GM12878 (cell line): ENCODE results near the gene CHP1. TPM values are rescaled to one million over a fixed set of nuclear protein-coding genes. Genes with fewer than 3 reads are reported as not detected.

ENCODE experiments used
- CHD1 ChIP-seq: IDR thresholded peaks from 2 replicates; pipeline ENCODE4 v1.6.1; 2012; ENCODE audit warnings: low read depth, low read length, improper control_type of control experiment
- EED ChIP-seq: sonication (generic); IDR thresholded peaks from 2 replicates; pipeline ENCODE4 v1.6.1; 2016; ENCODE audit warnings: antibody characterized with exemption, low read depth
- EP300 ChIP-seq, 2 experiments: fragments of 150-350 bp in 1 of 2; IDR thresholded peaks; 2 replicates each; pipeline ENCODE4 v1.6.1; 2011 to 2012; ENCODE audit warnings: low read depth in 2 of 2, low read length in 2 of 2, borderline replicate concordance in 1 of 2, improper control_type of control experiment in 1 of 2, inconsistent platforms in 1 of 2; ENCODE audit not compliant: control insufficient read depth in 1 of 2
- HDAC2 ChIP-seq: fragments of 200-600 bp; sonication (generic); IDR thresholded peaks from 2 replicates; pipeline ENCODE4 v1.6.1; 2017
- KAT2A ChIP-seq: conservative IDR thresholded peaks from 2 replicates; pipeline ENCODE4 v1.6.1; 2011; ENCODE audit warnings: low read depth, low read length; ENCODE audit not compliant: control insufficient read depth
- MTA2 ChIP-seq: fragments of 450-650 bp; IDR thresholded peaks from 2 replicates; pipeline ENCODE4 v1.6.1; 2016; ENCODE audit warnings: low read depth, mild to moderate bottlenecking, moderate library complexity
- PAX8 ChIP-seq: fragments of 450-650 bp; IDR thresholded peaks from 2 replicates; pipeline ENCODE4 v1.6.1; 2017; ENCODE audit warnings: mild to moderate bottlenecking, moderate library complexity
- POLR2AphosphoS5 ChIP-seq: IDR thresholded peaks from 2 replicates; pipeline ENCODE4 v1.6.1; 2011; ENCODE audit warnings: mild to moderate bottlenecking, low read length, inconsistent platforms
- RBBP5 ChIP-seq: fragments of 200-600 bp; sonication (generic); conservative IDR thresholded peaks from 2 replicates; pipeline ENCODE4 v1.6.1; 2016
- RELA ChIP-seq: fragments of 450-650 bp; IDR thresholded peaks from 2 replicates; pipeline ENCODE4 v1.8.0; 2014; ENCODE audit warnings: borderline replicate concordance; ENCODE audit not compliant: partially characterized antibody
- RUNX3 ChIP-seq: IDR thresholded peaks from 2 replicates; pipeline ENCODE4 v1.6.1; 2012; ENCODE audit warnings: low read length, inconsistent platforms
- SMAD5 ChIP-seq: IDR thresholded peaks from 2 replicates; pipeline ENCODE4 v1.6.1; 2016; ENCODE audit warnings: antibody characterized with exemption, low read depth
- SREBF1 ChIP-seq: IDR thresholded peaks from 2 replicates; pipeline ENCODE4 v1.6.1; 2012; ENCODE audit warnings: mild to moderate bottlenecking, low read length
- STAT1 ChIP-seq: fragments of 450-650 bp; conservative IDR thresholded peaks from 2 replicates; pipeline ENCODE4 v1.6.1; 2014; ENCODE audit warnings: antibody characterized with exemption, mild to moderate bottlenecking
- ZZZ3 ChIP-seq: IDR thresholded peaks from 2 replicates; pipeline ENCODE4 v1.6.1; 2011; ENCODE audit warnings: low read depth; ENCODE audit not compliant: control insufficient read depth, insufficient read length
- polyA plus RNA-seq, 11 experiments: library from polyadenylated mRNA; depleted of rRNA in 4 of 11; unstranded in 6 of 11; stranded (reverse) in 5 of 11; fragments of >200 nt; fragmentation: Nextera tagmentation in 4 of 11; fragmentation: Illumina TruSeq in 1 of 11; extraction: Ambion mirVana in 4 of 11; extraction: Trizol in 1 of 11; gene quantifications; 1 replicate in 1 of 11; 2 replicates in 10 of 11; pipeline versions ENCODE4 v1.2.1 to v1.2.3, GENCODE V29; 2011 to 2016; ENCODE audit warnings: inconsistent platforms in 2 of 11, missing spikeins in 2 of 11, low read depth in 1 of 11
- total RNA-seq, 4 experiments: library from RNA; depleted of rRNA in 3 of 4; stranded (reverse); fragments of >200 nt in 3 of 4; fragmentation: Illumina TruSeq in 1 of 4; extraction: Trizol in 1 of 4; gene quantifications; 2 replicates each; pipeline versions ENCODE4 v1.2.1 to v1.2.3, GENCODE V29; 2013 to 2021
- TF ChIP-seq, protein P1 (sequence below), 3 experiments: IDR thresholded peaks in 2 of 3; conservative IDR thresholded peaks in 1 of 3; 2 replicates each; pipeline ENCODE4 v1.5.1; 2011; ENCODE audit warnings: low read depth in 3 of 3, low read length in 3 of 3, mild to moderate bottlenecking in 3 of 3, control low read depth in 2 of 3, moderate library complexity in 2 of 3, inconsistent platforms in 1 of 3, mixed read lengths in 1 of 3; ENCODE audit not compliant: control insufficient read depth in 2 of 3, insufficient read depth in 1 of 3; ENCODE audit errors: extremely low read depth in 1 of 3
- TF ChIP-seq, protein P2 (sequence below): IDR thresholded peaks from 2 replicates; pipeline ENCODE4 v1.6.1; 2011; ENCODE audit warnings: low read depth, mild to moderate bottlenecking, low read length, moderate library complexity, borderline replicate concordance; ENCODE audit errors: extremely low read depth
- TF ChIP-seq, protein P3 (sequence below): fragments of 450-650 bp; IDR thresholded peaks from 2 replicates; pipeline ENCODE4 v1.6.1; 2017; ENCODE audit warnings: antibody characterized with exemption, mild to moderate bottlenecking, moderate library complexity
- TF ChIP-seq, protein P4 (sequence below): IDR thresholded peaks from 2 replicates; pipeline ENCODE4 v1.6.1; 2012; ENCODE audit warnings: mild to moderate bottlenecking, low read depth, low read length
- TF ChIP-seq, protein P5 (sequence below): IDR thresholded peaks from 2 replicates; pipeline ENCODE4 v1.6.1; 2012; ENCODE audit warnings: low read depth, low read length, improper control_type of control experiment

CHP1 gene
- total and polyA plus RNA-seq, 10 of the 15 experiments (the other 5 are each of a cell fraction or from before 2014, with no cell fraction given) = 25.7 to 45.9 (median 39.1) TPM

DNA sequence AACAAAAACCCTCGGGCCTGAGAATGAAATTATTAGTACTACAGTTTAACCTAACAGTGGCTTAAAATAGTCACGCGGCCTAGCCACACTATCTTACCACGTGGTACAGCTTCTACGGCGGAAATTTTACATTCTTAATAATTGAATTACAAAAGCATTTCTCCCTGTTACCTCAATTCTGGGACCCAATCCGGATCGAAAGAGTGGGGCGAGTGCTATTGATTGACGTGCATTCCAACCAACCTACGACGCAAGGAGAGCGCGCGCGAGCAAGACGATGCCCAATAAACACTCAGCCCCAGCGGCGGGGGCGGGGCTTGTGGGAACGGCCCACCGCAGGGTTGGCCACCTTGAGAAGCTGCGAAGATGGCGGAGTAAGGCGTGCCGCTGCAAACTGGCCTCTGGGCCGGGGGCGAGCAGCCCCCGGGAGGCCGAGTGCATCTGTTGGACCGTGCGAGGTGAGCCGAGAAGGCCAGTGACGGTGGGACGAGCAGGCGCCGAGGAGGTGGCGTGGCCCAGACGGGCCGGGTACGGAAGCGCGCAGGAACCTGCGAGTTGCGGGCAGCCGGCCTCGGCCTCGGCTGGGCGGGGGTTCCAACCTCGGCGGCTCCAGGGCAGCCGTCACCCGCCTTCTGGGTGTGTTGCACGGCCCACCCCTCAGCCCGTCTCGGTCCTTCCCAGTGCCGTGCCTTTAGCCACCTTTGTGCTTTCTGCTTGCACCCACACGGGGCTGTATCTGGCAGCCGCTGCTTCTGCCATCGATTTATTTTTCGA, 52.8 kb downstream of the CHP1 start (continued):
- TF ChIP-seq, protein P1, sequence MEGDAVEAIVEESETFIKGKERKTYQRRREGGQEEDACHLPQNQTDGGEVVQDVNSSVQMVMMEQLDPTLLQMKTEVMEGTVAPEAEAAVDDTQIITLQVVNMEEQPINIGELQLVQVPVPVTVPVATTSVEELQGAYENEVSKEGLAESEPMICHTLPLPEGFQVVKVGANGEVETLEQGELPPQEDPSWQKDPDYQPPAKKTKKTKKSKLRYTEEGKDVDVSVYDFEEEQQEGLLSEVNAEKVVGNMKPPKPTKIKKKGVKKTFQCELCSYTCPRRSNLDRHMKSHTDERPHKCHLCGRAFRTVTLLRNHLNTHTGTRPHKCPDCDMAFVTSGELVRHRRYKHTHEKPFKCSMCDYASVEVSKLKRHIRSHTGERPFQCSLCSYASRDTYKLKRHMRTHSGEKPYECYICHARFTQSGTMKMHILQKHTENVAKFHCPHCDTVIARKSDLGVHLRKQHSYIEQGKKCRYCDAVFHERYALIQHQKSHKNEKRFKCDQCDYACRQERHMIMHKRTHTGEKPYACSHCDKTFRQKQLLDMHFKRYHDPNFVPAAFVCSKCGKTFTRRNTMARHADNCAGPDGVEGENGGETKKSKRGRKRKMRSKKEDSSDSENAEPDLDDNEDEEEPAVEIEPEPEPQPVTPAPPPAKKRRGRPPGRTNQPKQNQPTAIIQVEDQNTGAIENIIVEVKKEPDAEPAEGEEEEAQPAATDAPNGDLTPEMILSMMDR (IDR thresholded peaks at IDR 0.05 in 2 of 3, conservative IDR thresholded peaks at IDR 0.05 in 1 of 3; ENCODE audit: control insufficient read depth in 2 of 3, extremely low read depth in 1 of 3, insufficient read depth in 1 of 3, low read depth in 3 of 3, low read length in 3 of 3) = no peak
- TF ChIP-seq, protein P2, sequence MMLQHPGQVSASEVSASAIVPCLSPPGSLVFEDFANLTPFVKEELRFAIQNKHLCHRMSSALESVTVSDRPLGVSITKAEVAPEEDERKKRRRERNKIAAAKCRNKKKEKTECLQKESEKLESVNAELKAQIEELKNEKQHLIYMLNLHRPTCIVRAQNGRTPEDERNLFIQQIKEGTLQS = peak; percentile 54; the same call in 1 of the 2 replicates
- TF ChIP-seq SREBF1 (no peak), RUNX3 (peak; percentile 93), EED (no peak), MTA2 (no peak), EP300 (IDR thresholded peaks at IDR 0.05; ENCODE audit: borderline replicate concordance in 1 of 2, control insufficient read depth in 1 of 2, low read depth in 2 of 2, low read length in 2 of 2) (0 out of 4 replicates have a peak, but pooled peaks of 1 of the 2 experiments have one; percentile 12), RBBP5 (no peak), KAT2A (no peak), HDAC2 (no peak), PAX8 (no peak), CHD1 (no peak), SMAD5 (peak; percentile 62; the same call in 1 of the 2 replicates), STAT1 (0 out of 2 replicates have a peak, but pooled peaks have one; percentile 47), POLR2AphosphoS5 (peak; percentile 92), RELA (peak; percentile 27), ZZZ3 (no peak)
- TF ChIP-seq, protein P3, sequence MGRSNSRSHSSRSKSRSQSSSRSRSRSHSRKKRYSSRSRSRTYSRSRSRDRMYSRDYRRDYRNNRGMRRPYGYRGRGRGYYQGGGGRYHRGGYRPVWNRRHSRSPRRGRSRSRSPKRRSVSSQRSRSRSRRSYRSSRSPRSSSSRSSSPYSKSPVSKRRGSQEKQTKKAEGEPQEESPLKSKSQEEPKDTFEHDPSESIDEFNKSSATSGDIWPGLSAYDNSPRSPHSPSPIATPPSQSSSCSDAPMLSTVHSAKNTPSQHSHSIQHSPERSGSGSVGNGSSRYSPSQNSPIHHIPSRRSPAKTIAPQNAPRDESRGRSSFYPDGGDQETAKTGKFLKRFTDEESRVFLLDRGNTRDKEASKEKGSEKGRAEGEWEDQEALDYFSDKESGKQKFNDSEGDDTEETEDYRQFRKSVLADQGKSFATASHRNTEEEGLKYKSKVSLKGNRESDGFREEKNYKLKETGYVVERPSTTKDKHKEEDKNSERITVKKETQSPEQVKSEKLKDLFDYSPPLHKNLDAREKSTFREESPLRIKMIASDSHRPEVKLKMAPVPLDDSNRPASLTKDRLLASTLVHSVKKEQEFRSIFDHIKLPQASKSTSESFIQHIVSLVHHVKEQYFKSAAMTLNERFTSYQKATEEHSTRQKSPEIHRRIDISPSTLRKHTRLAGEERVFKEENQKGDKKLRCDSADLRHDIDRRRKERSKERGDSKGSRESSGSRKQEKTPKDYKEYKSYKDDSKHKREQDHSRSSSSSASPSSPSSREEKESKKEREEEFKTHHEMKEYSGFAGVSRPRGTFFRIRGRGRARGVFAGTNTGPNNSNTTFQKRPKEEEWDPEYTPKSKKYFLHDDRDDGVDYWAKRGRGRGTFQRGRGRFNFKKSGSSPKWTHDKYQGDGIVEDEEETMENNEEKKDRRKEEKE = no peak
- TF ChIP-seq, protein P4, sequence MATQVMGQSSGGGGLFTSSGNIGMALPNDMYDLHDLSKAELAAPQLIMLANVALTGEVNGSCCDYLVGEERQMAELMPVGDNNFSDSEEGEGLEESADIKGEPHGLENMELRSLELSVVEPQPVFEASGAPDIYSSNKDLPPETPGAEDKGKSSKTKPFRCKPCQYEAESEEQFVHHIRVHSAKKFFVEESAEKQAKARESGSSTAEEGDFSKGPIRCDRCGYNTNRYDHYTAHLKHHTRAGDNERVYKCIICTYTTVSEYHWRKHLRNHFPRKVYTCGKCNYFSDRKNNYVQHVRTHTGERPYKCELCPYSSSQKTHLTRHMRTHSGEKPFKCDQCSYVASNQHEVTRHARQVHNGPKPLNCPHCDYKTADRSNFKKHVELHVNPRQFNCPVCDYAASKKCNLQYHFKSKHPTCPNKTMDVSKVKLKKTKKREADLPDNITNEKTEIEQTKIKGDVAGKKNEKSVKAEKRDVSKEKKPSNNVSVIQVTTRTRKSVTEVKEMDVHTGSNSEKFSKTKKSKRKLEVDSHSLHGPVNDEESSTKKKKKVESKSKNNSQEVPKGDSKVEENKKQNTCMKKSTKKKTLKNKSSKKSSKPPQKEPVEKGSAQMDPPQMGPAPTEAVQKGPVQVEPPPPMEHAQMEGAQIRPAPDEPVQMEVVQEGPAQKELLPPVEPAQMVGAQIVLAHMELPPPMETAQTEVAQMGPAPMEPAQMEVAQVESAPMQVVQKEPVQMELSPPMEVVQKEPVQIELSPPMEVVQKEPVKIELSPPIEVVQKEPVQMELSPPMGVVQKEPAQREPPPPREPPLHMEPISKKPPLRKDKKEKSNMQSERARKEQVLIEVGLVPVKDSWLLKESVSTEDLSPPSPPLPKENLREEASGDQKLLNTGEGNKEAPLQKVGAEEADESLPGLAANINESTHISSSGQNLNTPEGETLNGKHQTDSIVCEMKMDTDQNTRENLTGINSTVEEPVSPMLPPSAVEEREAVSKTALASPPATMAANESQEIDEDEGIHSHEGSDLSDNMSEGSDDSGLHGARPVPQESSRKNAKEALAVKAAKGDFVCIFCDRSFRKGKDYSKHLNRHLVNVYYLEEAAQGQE = peak; percentile 45; the same call in 1 of the 2 replicates
- TF ChIP-seq, protein P5, sequence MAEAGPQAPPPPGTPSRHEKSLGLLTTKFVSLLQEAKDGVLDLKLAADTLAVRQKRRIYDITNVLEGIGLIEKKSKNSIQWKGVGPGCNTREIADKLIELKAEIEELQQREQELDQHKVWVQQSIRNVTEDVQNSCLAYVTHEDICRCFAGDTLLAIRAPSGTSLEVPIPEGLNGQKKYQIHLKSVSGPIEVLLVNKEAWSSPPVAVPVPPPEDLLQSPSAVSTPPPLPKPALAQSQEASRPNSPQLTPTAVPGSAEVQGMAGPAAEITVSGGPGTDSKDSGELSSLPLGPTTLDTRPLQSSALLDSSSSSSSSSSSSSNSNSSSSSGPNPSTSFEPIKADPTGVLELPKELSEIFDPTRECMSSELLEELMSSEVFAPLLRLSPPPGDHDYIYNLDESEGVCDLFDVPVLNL = peak; percentile 82
